ENCODE results near the gene CYSRT1. TPM values are rescaled to one million over a fixed set of nuclear protein-coding genes. Genes with fewer than 3 reads are reported as not detected.
A peak's percentile ranks its signal among the peaks of the same experiment; 100 is the strongest.

Gene CYSRT1
- total RNA-seq, 1 donor from 2014 or later: 0.27 TPM

GRCh38 chr9:137266162-137266527 lies 41.2 kb downstream of the CYSRT1 start:
- DNase-seq: no peak
- TF ChIP-seq, protein P1, sequence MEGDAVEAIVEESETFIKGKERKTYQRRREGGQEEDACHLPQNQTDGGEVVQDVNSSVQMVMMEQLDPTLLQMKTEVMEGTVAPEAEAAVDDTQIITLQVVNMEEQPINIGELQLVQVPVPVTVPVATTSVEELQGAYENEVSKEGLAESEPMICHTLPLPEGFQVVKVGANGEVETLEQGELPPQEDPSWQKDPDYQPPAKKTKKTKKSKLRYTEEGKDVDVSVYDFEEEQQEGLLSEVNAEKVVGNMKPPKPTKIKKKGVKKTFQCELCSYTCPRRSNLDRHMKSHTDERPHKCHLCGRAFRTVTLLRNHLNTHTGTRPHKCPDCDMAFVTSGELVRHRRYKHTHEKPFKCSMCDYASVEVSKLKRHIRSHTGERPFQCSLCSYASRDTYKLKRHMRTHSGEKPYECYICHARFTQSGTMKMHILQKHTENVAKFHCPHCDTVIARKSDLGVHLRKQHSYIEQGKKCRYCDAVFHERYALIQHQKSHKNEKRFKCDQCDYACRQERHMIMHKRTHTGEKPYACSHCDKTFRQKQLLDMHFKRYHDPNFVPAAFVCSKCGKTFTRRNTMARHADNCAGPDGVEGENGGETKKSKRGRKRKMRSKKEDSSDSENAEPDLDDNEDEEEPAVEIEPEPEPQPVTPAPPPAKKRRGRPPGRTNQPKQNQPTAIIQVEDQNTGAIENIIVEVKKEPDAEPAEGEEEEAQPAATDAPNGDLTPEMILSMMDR (IDR thresholded peaks at IDR 0.05; ENCODE audit: borderline replicate concordance): no peak
- Histone ChIP-seq H3K9me3 (replicated peaks) (no peaks in the 10 kb centered on the region), H3K36me3 (peaks cover 62% of the 10 kb centered on the region), H3K4me1 (peaks cover 62% of the 10 kb centered on the region), H3K4me3 (no peak overlapping the region), H3K27ac (replicated peaks) (no peak overlapping the region), H3K27me3 (ENCODE audit: low read depth) (no peaks in the 10 kb centered on the region)
- intact Hi-C loops (cut with micrococcal nuclease): no loop called here

- Histone ChIP-seq H3K4me3 (no peak overlapping the region), H3K4me1 (peaks cover 67% of the 10 kb centered on the region), H3K9me3 (replicated peaks) (no peaks in the 10 kb centered on the region), H3K36me3 (peaks cover 62% of the 10 kb centered on the region), H3K27me3 (ENCODE audit: low read depth) (no peaks in the 10 kb centered on the region), H3K27ac (replicated peaks) (no peak overlapping the region)
- TF ChIP-seq, protein P1 (IDR thresholded peaks at IDR 0.05; ENCODE audit: borderline replicate concordance): no peak
- intact Hi-C loops (cut with micrococcal nuclease): no loop called here
- no peak for DNase-seq
Observed at GRCh38 chr9:137266585-137267453, 41.8 kb downstream of the CYSRT1 start.

- H3K36me3 ChIP-seq: peaks cover 68% of the 10 kb centered on the region
- H3K27ac ChIP-seq (replicated peaks): peak overlapping the region; percentile 86
- H3K4me1 ChIP-seq: peaks cover 66% of the 10 kb centered on the region
- H3K4me3 ChIP-seq: peak overlapping the region; percentile 56
- DNase-seq: no peak
- intact Hi-C loops (cut with micrococcal nuclease): no loop called here
- TF ChIP-seq, protein P1 (IDR thresholded peaks at IDR 0.05; ENCODE audit: borderline replicate concordance): no peak
- H3K9me3 ChIP-seq (replicated peaks): no peaks in the 10 kb centered on the region
- no peaks in the 10 kb centered on the region for H3K27me3 ChIP-seq (ENCODE audit: low read depth)
Observed at GRCh38 chr9:137267933-137268355, 43.0 kb downstream of the CYSRT1 start.

DNA sequence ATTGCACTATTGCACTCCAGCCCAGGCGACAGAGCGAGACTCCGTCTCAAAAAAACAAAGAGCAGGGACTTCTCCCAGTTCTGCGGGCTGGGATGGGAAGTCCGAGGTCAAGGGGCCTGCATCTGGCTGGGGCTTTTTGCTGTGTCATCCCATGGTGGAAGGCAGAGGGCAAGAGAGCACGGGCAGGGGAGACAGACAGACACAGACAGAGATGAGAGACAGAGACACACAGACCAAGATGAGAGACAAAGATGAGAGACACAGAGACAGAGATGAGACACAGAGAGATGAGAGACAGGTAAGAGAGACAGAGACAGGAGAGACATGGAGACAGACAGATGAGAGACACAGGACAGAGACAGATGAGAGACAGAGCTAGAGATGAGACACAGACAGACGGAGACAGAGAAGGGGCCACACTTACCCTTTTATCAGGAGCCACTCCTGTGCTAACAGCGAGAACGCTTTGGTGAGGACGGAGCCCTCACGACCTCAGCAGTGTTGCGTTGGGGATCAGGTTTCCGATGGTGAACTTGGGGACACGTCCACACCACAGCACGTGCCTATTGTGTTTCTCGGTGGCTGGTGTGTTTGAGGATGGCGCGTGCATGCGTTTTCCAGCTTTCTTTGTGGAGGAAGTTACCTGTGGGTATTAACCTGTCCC lies 43.7 kb downstream of the CYSRT1 start:
- H3K36me3 ChIP-seq: peaks cover 69% of the 10 kb centered on the region
- no peak for DNase-seq

DNA sequence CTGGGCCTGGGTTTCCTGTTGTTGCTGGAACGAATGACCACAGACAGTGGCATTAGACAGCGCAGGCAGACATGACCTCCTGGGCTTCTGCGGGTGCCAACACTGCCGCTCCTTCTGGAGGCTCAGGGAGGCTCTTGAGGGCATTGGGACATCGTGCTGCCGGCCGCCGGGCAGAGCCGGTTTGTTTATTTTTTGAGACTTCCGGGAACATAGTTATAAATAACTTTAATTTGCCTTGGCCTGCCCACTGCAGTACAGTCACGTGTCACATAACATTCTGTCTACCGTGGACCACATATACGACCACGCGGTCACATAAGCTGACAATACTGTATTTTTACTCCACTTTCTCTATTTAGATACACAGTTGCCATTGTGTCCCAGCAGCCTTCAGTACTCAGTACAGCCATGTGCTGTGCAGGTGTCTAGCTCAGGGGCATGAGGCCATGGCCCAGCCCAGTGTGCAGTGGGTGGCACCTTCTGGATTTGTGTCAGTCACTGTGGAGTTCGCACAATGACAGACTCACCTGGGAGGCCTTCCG lies 44.3 kb downstream of the CYSRT1 start:
- Histone ChIP-seq H3K27me3 (ENCODE audit: low read depth) (no peaks in the 10 kb centered on the region), H3K27ac (replicated peaks) (peak overlapping the region; percentile 86), H3K36me3 (peaks cover 62% of the 10 kb centered on the region), H3K4me1 (peaks cover 76% of the 10 kb centered on the region), H3K9me3 (replicated peaks) (no peaks in the 10 kb centered on the region), H3K4me3 (peak overlapping the region; percentile 56)
- DNase-seq: no peak
- TF ChIP-seq, protein P1 (IDR thresholded peaks at IDR 0.05; ENCODE audit: borderline replicate concordance): no peak
- intact Hi-C loops (cut with micrococcal nuclease): no loop called here

More for the DNA sequence above, 43.7 kb downstream of the CYSRT1 start:
- TF ChIP-seq, protein P1 (IDR thresholded peaks at IDR 0.05; ENCODE audit: borderline replicate concordance): no peak
- Histone ChIP-seq H3K27ac (replicated peaks) (peak overlapping the region; percentile 86), H3K4me3 (peak overlapping the region; percentile 56), H3K9me3 (replicated peaks) (no peaks in the 10 kb centered on the region), H3K4me1 (peaks cover 69% of the 10 kb centered on the region), H3K27me3 (ENCODE audit: low read depth) (no peaks in the 10 kb centered on the region)
- intact Hi-C loops (cut with micrococcal nuclease): no loop called here
